HG02938 (cell line): Measurements from ENCODE around the gene LIME1.
"Not testable (repeated sequence)": the region's sequence is repeated elsewhere in the genome, so short reads cannot be mapped to it uniquely, and the experiment has no call there.

ENCODE experiments used
- ATAC-seq: cut with Tn5 transposase; IDR thresholded peaks from one replicate; pipeline ENCODE4 v1.9.1; 2021; ENCODE audit warnings: mild to moderate bottlenecking, moderate library complexity; ENCODE audit not compliant: unreplicated experiment

Gene LIME1

DNA sequence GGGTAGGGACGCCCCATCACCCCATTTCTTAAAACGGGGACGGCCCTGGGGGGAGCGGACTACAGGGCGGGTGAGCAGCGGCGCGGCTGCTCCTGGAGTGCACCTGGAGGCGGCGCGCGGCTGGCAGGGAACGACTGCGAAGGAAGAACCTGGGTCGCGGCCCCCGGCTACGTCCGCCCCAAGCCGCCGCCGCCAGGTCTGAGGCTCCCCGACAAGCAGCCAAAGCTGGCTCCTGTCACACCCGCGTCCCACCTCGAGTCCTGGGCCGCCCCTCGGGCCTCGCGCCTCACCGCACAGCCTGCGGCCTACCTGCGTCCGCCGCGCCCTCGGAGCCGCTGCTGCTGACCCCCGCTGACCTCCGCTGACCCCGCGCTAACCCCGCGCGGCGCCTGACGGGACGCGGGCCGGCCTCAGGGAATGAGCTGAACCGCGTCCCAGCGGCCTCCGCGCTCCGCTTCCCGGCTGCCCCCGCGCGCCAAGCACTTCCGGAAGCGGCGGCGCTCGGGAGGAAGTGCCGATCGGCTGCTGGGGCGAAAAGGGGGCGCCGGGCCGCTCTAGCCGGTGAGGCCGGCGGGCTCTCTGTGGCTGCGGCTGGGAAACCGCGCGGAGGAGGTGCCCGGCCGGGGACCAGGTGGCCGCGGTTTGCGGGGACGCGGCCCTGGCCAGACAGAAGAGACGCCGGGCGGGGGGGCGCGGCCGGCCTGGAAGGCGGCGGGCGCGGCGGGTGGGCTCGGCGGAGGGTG, 28.7 kb upstream of the LIME1 start, which contains the start of the genes ARFRP1 and ZGPAT:
Gene ARFRP1 (minus strand): TSS at position 419 of the 743 bp plus-strand sequence. CDS start 885 bp downstream, outside the sequence.
Gene ZGPAT (plus strand): TSS at position 482 of the 743 bp plus-strand sequence. CDS start 542 bp downstream, outside the sequence.
- peak; percentile 39 for ATAC-seq

DNA sequence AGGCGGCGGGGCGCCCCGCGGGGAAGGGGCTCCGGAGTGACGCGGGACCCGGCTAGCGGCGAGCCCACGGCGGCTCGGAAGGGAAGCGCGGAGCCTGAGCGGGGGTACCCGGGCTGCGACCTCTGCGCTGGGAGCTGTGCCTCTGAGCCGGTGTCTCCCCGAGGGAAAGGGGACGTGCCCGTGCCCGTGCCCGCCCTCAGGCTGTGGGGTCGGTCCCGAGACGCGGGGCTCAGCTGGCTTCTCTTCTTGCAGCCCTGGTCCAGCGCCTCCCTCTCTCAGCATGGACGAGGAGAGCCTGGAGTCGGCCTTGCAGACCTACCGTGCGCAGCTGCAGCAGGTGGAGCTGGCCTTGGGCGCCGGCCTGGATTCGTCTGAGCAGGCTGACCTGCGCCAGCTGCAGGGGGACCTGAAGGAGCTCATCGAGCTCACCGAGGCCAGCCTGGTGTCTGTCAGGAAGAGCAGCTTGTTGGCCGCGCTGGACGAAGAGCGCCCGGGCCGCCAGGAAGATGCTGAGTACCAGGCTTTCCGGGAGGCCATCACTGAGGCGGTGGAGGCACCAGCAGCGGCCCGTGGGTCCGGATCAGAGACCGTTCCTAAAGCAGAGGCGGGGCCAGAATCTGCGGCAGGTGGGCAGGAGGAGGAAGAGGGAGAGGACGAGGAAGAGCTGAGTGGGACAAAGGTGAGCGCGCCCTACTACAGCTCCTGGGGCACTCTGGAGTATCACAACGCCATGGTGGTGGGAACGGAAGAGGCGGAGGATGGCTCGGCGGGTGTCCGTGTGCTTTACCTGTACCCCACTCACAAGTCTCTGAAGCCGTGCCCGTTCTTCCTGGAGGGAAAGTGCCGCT, 27.9 kb upstream of the LIME1 start:
- ATAC-seq, result peak; percentile 30

DNA sequence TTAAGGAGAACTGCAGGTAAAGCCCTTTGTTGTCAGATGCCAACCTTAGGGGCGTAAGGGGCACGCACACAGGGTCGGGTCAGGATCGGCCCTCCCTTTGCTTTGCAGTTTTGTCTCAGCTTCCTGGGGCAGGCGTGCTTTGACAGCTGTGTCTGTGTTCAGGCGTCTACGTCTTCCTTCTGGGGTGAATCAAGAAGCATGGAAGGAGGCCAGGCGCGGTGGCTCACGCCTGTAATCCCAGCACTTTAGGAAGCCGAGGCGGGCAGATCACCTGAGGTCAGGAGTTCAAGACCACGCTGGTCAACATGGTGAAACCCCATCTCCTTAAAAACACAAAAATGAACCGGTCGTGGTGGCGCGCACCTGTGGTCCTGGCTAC, 27.3 kb upstream of the LIME1 start:
- ATAC-seq, result no peak

DNA sequence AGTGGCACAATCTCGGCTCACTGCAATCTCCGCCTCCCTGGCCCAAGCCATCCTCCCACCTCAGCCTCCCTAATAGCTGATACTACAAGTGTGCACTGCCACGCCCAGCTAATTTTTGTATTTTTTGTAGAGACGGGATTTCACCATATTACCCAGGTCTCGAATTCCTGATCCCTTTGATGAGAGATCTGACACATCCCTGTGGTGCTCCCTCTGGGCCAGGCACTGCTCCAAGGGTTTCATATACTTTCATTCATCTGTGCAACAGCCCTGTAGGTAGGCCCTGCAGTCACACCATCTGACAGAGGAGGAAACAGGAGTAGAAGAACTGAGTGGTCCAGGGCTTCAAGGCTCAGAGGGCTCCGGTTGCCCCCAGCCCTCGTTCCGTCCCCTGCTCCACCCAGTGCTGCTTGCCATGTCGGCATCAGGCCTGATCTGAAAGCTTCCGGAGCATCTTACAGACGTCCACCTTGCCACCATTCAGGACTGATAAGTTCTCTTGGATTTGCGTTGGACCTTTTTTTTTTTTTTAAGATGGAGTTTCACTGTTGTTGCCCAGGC, 25.3 kb upstream of the LIME1 start:
- ATAC-seq, result no peak

DNA sequence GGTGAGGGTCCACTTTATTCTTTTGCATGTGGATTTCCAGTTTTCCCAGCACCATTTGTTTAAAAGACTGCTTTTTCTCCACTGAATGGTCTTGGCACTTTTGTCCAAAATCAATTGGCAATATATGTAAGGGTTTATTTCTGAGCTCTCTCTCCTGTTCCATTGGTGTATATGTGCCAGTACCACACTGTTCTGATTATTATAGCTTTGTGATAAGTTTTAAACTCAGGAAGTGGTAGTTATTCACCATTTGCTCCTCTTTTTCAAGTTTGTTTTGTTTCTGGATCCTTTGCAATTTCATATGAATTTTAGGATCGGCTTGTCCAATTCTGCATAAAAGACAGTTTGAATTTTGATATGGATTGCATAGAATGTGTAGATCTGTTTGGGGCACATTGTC, 24.3 kb upstream of the LIME1 start:
- no peak for ATAC-seq

DNA sequence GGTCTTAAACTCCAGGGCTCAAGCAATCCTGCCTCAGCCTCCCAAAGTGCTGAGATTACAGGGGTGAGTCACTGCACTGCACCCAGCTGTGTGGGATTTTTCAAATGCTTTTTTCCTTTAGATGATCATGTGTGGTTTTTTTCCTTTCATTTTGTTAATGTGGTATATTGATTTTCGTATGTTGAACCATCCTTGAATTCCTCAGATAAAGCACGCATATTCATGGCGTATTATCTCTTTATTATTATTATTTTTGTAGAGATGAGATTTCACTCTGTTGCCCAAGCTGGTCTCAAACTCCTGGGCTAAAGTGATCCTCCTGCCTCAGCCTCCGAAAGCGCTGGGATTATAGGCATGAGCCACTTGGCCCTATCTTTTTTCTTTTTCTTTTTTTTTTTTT, 21.6 kb upstream of the LIME1 start:
- no peak for ATAC-seq

DNA sequence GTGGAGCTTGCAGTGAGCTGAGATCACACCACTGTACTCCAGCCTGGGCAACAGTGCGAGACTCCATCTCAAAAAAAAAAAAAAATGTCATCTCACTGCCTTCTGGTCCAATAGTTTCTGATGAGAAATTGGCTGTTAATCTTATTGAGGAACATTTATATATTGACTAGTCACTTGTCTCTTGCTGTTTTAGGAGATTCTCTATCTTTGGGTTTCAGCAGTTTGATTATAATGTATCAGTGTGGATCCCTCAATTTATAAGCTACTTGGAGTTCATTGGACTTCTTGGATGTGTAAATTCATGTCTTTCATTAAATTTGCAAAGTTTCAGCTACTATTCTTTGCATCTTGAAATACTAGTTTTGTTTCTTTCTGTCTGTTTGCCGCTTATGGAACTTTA, 17.5 kb upstream of the LIME1 start:
- no peak for ATAC-seq

DNA sequence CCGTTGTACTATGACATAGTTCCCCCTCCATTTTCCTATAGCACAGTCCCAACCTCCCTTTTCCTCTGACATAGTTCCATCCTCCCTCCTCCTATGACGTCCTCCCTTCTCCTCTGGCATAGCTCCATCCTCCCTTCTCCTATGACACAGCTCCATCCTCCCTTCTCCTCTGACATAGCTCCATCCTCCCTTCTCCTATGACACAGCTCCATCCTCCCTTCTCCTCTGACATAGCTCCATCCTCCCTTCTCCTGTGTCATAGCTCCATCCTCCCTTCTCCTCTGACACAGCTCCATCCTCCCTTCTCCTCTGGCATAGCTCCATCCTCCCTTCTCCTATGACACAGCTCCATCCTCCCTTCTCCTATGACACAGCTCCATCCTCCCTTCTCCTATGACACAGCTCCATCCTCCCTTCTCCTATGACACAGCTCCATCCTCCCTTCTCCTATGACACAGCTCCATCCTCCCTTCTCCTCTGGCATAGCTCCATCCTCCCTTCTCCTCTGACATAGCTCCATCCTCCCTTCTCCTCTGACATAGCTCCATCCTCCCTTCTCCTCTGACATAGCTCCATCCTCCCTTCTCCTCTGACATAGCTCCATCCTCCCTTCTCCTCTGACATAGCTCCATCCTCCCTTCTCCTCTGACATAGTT, 13.4 kb upstream of the LIME1 start:
- not testable (repeated sequence) for ATAC-seq

DNA sequence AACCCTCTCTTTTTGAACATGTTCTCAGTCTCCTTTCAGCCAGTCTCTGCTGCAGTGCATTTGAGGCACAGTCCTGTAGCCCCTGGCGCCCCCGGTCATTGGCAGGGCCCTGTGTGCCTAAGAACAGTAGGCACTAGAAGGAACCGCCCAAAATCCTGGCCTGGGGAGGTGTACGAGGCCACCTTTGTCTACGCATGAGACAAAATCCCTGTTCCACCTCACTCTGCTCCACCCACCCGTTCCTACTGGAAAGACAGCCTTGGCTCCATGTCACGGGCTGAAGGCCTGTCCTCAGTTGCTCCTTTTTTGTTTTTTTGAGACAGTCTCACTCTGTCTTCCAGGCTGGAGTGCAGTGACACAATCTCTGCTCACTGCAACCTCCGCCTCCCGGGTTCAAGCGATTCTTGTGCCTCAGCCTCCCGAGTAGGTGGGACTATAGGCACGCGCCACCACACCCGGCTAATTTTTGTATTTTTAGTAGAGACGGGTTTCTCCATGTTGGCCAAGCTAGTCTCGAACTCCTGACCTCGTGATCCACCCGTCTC, 6.2 kb upstream of the LIME1 start:
- ATAC-seq, result not testable (repeated sequence)

DNA sequence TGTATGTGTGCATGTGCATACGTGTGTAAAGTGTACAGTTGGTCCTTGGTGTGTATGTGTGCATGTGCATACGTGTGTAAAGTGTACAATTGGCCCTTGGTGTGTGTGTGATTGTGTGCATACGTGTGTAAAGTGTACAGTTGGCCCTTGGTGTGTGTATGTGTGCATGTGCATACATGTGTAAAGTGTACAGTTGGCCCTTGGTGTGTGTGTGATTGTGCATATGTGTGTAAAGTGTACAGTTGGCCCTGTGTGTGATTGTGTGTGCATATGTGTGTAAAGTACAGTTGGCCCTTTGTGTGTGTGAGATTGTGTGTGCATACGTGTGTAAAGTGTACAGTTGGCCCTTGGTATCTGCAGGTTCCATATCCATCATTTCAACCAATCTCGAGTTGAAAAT, 5.1 kb upstream of the LIME1 start:
- ATAC-seq, result no peak

DNA sequence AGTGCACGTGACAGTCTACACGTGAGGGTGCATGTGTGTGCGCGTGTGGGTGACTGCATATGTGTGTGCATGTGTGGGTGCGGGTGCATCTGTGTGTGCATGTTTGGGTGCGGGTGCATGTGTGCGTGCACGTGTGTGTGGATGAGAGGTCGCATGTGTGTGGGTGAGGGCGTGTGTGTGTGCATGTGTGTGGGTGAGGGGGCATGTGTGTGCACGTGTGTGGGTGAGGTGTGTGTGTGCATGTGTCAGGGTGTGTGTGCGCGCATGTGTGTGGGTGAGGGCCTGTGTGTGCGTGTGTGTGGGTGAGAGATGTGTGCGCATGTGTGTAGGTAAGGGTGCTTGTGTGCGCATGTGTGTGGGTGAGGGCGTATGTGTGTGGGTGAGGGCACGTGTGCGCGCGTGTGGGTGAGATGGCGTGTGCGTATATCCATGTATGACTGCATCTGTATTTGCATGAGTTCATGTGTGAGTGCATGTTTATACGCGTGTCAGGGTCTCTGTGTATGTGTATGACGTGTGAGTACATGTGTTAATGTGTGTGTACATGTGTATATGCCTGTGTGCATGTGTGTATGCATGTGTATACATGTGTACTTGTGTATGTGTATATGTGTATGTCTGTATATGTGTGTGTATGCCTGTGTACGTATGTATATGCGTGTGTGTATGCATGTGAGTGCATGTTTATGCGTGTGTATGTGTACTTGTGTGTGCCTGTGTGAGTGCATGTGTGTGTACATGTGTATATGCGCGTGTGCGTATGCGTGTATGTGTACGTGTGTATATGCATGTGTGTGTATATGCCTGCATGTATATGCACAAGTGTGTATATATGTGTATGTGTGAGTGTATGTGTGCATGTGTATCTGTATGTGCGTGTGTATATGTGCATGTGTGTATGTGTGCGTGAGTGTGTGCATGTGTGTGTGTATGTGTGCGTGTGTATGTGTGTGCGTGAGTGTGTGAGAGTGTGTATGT, 4.1 kb upstream of the LIME1 start:
- ATAC-seq, result no peak

DNA sequence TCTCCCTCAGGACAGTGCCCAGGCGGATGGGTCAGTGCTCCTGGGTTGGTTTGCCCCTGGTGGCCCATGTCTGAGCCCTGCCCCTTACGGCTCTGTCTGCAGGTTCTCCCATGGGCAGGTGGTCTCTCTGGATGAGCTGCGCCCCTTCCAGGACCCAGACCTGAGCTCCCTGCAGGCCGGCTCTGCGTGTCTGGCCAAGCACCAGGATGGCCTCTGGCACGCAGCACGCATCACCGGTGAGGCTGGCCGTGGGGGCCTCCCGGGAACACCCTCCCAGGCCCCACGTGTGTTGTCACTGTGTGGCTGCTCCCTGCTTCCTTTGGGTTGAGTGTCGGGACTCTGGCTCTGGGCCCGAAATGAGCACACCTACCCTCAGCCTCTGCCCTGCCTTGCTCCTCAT, 3.3 kb upstream of the LIME1 start:
- no peak for ATAC-seq

DNA sequence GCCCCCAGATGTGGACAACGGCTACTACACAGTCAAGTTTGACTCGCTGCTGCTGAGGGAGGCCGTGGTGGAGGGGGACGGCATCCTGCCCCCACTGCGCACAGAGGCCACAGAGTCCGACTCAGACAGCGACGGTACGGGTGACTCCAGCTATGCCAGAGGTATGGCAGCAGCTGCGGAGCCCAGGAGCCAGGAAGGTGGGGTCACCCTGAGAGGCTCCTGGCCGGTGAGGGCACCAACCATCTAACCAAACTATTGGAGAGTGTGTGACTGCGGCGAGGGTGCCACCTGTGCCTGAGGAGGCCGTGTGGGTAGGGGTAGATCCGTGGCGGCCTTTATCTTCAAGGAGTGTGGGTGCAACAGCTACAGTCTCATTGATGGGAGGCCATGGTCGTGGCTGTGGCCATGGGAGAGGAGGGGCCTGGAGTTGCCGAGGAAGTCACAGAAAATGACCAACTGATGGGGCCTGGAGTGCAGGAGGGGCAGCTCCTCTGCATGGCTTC, 2.8 kb upstream of the LIME1 start:
- no peak for ATAC-seq

DNA sequence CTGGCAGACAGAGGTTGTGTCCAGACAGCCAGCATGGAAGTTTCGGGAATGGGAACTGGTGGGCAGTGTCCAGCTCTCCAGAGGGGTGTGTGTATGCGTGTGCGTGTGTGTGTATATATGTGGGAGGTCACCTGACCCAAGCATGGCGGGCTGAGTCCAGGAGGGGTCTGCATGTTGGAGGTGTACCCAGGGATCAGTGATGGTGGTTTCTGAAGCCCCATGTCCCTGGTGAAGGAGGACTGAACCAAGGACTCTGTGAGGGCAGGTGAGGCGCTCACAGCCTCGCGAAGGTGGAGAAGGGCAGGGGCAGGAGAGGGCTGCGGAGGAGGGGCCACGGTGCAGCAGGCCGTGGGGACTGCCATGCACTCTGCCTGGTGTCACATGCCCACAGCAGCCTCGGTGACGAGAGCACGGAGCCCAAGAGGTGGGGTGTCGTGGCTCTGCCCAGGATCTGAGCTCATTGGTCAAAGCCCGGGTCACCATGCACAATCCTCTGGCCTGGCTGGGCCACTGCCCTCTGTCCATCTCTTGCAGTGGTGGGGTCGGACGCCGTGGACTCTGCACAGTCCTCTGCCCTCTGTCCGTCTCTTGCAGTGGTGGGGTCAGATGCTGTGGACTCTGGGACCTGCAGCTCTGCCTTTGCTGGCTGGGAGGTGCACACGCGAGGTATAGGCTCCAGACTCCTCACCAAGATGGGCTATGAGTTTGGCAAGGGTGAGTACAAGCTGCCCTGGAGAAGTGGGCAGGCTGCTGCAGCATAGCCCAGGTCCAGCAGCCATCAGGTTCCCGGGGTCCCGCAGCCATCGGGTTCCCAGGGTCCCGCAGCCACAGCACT, 2.1 kb upstream of the LIME1 start:
- ATAC-seq, result no peak

DNA sequence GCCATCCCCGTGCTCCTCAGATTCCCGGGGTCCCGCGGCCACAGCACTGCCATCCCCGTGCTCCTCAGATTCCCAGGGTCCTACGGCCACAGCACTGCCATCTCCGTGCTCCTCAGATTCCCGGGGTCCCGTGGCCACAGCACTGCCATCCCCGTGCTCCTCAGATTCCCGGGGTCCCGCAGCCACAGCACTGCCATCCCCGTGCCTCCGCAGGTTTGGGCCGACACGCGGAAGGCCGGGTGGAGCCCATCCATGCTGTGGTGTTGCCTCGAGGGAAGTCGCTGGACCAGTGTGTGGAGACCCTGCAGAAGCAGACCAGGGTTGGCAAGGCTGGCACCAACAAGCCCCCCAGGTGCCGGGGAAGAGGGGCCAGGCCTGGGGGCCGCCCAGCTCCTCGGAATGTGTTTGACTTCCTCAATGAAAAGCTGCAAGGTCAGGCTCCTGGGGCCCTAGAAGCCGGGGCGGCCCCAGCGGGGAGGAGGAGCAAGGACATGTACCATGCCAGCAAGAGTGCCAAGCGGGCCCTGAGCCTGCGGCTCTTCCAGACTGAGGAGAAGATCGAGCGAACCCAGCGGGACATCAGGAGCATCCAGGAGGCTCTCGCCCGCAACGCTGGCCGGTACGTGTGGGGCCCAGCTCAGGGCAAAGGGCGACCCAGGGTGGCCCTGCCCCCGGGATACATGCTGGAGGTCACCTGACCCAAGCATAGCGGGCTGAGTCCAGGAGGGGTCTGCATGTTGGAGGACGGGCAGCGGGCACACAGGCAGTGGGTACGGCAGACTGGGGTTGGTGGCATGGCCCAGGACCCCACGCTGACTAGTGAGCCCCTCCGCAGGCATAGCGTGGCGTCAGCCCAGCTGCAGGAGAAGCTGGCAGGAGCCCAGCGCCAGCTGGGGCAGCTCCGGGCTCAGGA, 1.3 kb upstream of the LIME1 start:
- no peak for ATAC-seq

DNA sequence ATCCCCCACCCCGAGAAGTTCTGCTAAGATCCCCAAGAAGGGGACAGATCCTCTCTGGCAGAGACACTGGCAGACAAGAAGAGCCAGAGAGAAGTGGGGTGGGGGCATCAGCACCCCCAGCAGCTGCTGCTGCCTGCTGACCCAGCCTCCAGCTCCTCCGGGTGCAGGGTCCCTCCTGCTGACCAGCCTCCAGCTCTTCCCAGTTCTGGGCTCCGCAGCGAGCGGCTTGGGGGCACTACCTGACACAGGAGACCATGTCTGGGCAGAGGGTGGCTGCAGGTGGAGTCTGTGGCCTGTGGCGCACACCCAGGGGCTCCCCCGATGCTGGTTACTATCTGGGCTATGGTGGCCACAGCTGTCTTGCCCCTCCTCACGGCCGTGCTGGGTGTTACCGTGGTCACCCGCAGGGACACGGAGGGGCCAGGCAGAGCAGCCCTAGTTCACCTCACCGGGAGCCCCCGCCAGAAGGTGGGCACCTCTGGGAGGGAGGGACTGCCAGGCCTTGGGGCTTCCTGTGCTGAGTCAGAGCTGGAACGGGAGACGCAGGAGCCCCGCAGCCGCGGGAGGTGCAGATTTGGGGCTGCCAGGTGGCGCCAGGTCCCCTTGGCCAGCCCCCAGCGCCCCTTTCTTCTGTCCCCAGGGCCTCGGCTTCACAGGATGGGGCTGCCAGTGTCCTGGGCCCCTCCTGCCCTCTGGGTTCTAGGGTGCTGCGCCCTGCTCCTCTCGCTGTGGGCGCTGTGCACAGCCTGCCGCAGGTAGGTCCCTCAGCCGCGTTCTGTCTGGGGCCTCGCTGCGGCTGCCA, 630 bp downstream of the LIME1 start:
- ATAC-seq, result no peak

DNA sequence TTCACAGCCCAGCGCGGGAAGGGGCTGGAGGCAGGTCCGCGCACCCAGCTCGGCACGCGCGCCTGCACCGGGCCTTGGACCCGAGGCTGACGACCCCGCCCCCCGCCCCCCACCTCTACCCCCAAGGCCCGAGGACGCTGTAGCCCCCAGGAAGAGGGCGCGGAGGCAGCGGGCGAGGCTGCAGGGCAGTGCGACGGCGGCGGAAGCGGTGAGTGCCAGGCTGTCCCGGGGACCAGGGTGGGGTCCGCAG, 1.2 kb downstream of the LIME1 start:
- ATAC-seq, result no peak
